Uterus (tissue), 2 donors: ENCODE data around the gene RPTN.

ENCODE experiments used
- CTCF ChIP-seq, 4 experiments: fragments of 200-600 bp in 2 of 4; fragments of 450-650 bp in 2 of 4; sonication (generic) in 2 of 4; IDR thresholded peaks; one replicate each; pipeline ENCODE4 v1.5.1; 2016 to 2019; ENCODE audit warnings: antibody characterized with exemption in 4 of 4, mild to moderate bottlenecking in 2 of 4, moderate library complexity in 1 of 4
- POLR2A ChIP-seq, 2 donors: fragments of 450-650 bp; IDR thresholded peaks; one replicate each; pipeline ENCODE4 v1.6.1; 2016; ENCODE audit warnings: antibody characterized with exemption in 2 of 2, mild to moderate bottlenecking in 1 of 2, moderate library complexity in 1 of 2

GRCh38 chr1:152185544-152186391 lies 26.7 kb upstream of the RPTN start:
- TF ChIP-seq POLR2A (IDR thresholded peaks at IDR 0.05) (no peak), CTCF (IDR thresholded peaks at IDR 0.05) (peak; percentile 43 to 75 (median 56))
